B cell (primary cell): ENCODE data around the gene XCL2. TPM values are rescaled to one million over a fixed set of nuclear protein-coding genes. Genes with fewer than 3 reads are reported as not detected.

Experiments used
- ATAC-seq: fragments of 200-7000 bp; cut with Tn5 transposase; one replicate; pipeline ENCODE4 v1.10.0; 2021; ENCODE audit warnings: low read depth, mild to moderate bottlenecking, moderate number of reproducible peaks, moderate library complexity
- CTCF ChIA-PET: fragments of 350-600 bp; sonication (Branson Sonifier 250); formaldehyde crosslinking; loops from one replicate; lab custom pipeline; 2021; ENCODE audit warnings: antibody characterized with exemption, inconsistent platforms; lab: Charles Lee
- POLR2A ChIA-PET: fragments of 350-600 bp; sonication (Branson Sonifier 250); formaldehyde crosslinking; loops from one replicate; lab custom pipeline; 2021; ENCODE audit warnings: antibody characterized with exemption; lab: Charles Lee
- DNase-seq: peaks from one replicate; pipeline ENCODE4 v3.0.0; 2013
- H2AFZ ChIP-seq: 2 replicates; pipeline ENCODE4 v1.6.1; 2012; ENCODE audit warnings: mild to moderate bottlenecking, low read depth, low read length; ENCODE audit not compliant: insufficient read depth, poor library complexity, severe bottlenecking
- H3K27ac ChIP-seq, 2 donors: 1 replicate in 1 of 2; 2 replicates in 1 of 2; pipeline ENCODE4 v1.5.1; 2012 to 2013; ENCODE audit warnings: low read length in 2 of 2, mild to moderate bottlenecking in 2 of 2, moderate library complexity in 1 of 2
- H3K27me3 ChIP-seq, 4 experiments: fragments of 200-600 bp in 1 of 4; sonication (generic) in 1 of 4; replicated peaks in 1 of 4; 1 replicate in 2 of 4; 2 replicates in 2 of 4; pipeline versions ENCODE4 v1.6.1 to v1.7.0; 2013 to 2016; ENCODE audit warnings: low read length in 3 of 4, mild to moderate bottlenecking in 2 of 4, mixed read lengths in 1 of 4, moderate library complexity in 1 of 4; ENCODE audit not compliant: insufficient read depth in 4 of 4, control insufficient read depth in 3 of 4; ENCODE audit errors: control extremely low read depth in 1 of 4
- H3K36me3 ChIP-seq, 2 experiments: replicated peaks in 1 of 2; 1 replicate in 1 of 2; 2 replicates in 1 of 2; pipeline versions ENCODE4 v1.6.1 to v1.7.1; 2013; ENCODE audit warnings: low read length in 1 of 2; ENCODE audit not compliant: insufficient read depth in 2 of 2, control insufficient read depth in 1 of 2; ENCODE audit errors: control extremely low read depth in 1 of 2, extremely low read depth in 1 of 2
- H3K4me1 ChIP-seq, 2 donors: fragments of 200-600 bp in 1 of 2; sonication (generic) in 1 of 2; 1 replicate in 1 of 2; 2 replicates in 1 of 2; pipeline versions ENCODE4 v1.5.1 to v1.6.1; 2013 to 2017; ENCODE audit warnings: low read length in 2 of 2; ENCODE audit not compliant: control insufficient read depth in 2 of 2, insufficient read depth in 2 of 2
- H3K4me2 ChIP-seq: replicated peaks from 2 replicates; pipeline ENCODE3; 2012; ENCODE audit warnings: mild to moderate bottlenecking, low read depth, low read length; ENCODE audit not compliant: poor library complexity, severe bottlenecking
- H3K4me3 ChIP-seq, 5 experiments: fragments of 200-600 bp in 1 of 5; sonication (generic) in 1 of 5; 1 replicate in 3 of 5; 2 replicates in 2 of 5; pipeline versions ENCODE4 v1.5.1 to v1.7.0; 2011 to 2016; ENCODE audit warnings: low read length in 4 of 5, mild to moderate bottlenecking in 4 of 5, low read depth in 2 of 5, control low read depth in 1 of 5, moderate library complexity in 1 of 5; ENCODE audit not compliant: insufficient read depth in 1 of 5; ENCODE audit errors: control extremely low read depth in 1 of 5, extremely low read depth in 1 of 5
- H3K79me2 ChIP-seq: fragments of 200-600 bp; sonication (generic); one replicate; pipeline ENCODE4 v1.6.0; 2016; ENCODE audit warnings: low read length; ENCODE audit not compliant: control insufficient read depth, insufficient read depth
- H3K9ac ChIP-seq: fragments of 200-600 bp; sonication (generic); 2 replicates; pipeline ENCODE4 v1.6.1; 2017; ENCODE audit warnings: mild to moderate bottlenecking, low read length, moderate library complexity
- H3K9me3 ChIP-seq, 3 donors: one replicate each; pipeline versions ENCODE4 v1.6.1 to v1.7.1; 2013; ENCODE audit warnings: low read length in 2 of 3; ENCODE audit not compliant: control insufficient read depth in 2 of 3, insufficient read depth in 1 of 3; ENCODE audit errors: control extremely low read depth in 1 of 3
- H4K20me1 ChIP-seq: 2 replicates; pipeline ENCODE4 v1.6.0; 2012; ENCODE audit warnings: mild to moderate bottlenecking, low read length; ENCODE audit not compliant: insufficient read depth, control insufficient read depth, poor library complexity, severe bottlenecking
- H3K27ac Mint-ChIP-seq: one replicate; pipeline ENCODE4 v1.8.0; 2021; ENCODE audit warnings: mixed read lengths
- H3K27me3 Mint-ChIP-seq: one replicate; pipeline ENCODE4 v1.8.0; 2021; ENCODE audit warnings: mixed read lengths
- H3K4me1 Mint-ChIP-seq: one replicate; pipeline ENCODE4 v1.8.0; 2021; ENCODE audit warnings: mixed read lengths
- H3K4me3 Mint-ChIP-seq: one replicate; pipeline ENCODE4 v1.8.0; 2021; ENCODE audit warnings: mixed read lengths
- H3K9me3 Mint-ChIP-seq: one replicate; pipeline ENCODE4 v1.8.0; 2022; ENCODE audit warnings: mixed read lengths; ENCODE audit not compliant: insufficient read depth
- CTCF ChIP-seq: fragments of 200-600 bp; IDR thresholded peaks from one replicate; pipeline ENCODE4 v1.8.0; 2022; ENCODE audit warnings: antibody characterized with exemption, mild to moderate bottlenecking
- EZH2 ChIP-seq: IDR thresholded peaks from 2 replicates; pipeline ENCODE4 v1.6.1; 2012; ENCODE audit warnings: borderline replicate concordance, low read depth, mild to moderate bottlenecking, moderate library complexity, low read length; ENCODE audit not compliant: insufficient read depth, poor library complexity, severe bottlenecking
- WGBS: methylation state at CpG from one replicate; pipeline ENCODE4 v1.1.5; 2013; ENCODE audit warnings: missing lambda C conversion rate; ENCODE audit not compliant: insufficient coverage; 5-methylcytosine and 5-hydroxymethylcytosine counted together
- intact Hi-C: fragments of 100-400 bp; cut with micrococcal nuclease; formaldehyde crosslinking; loops from one replicate; pipeline ENCODE4 v1.10.0; 2022
- polyA plus RNA-seq: library from polyadenylated mRNA; depleted of rRNA; stranded (reverse); fragments of >200 nt; gene quantifications from 2 replicates; pipeline ENCODE4 v1.2.3, GENCODE V29; 2012
- total RNA-seq, 2 donors: library from RNA; stranded (reverse); fragments of 120-200 nt in 1 of 2; gene quantifications; 1 replicate in 1 of 2; 2 replicates in 1 of 2; pipeline versions ENCODE4 v1.2.3 to v1.2.4, GENCODE V29; 2013 to 2022

XCL2 gene
- total and polyA plus RNA-seq, 2 donors (not counting 1 experiment from before 2014, with no cell fraction given), result 1.5 TPM; not detected in 1

- POLR2A ChIA-PET, result no interaction called here
- no peak overlapping the region for H3K27ac ChIP-seq
These were observed 10.1 kb upstream of the XCL2 start for GRCh38 chr1:168553680-168554553.

More at GRCh38 chr1:168553680-168554553, 10.1 kb upstream of the XCL2 start:
- Histone ChIP-seq H2AFZ (no peak overlapping the region), H3K79me2 (no peaks in the 10 kb centered on the region), H3K4me2 (no peak overlapping the region), H3K27me3 (no peaks in the 10 kb centered on the region), H3K36me3 (no peaks in the 10 kb centered on the region), H3K9ac (no peak overlapping the region), H4K20me1 (no peaks in the 10 kb centered on the region), H3K9me3 (no peaks in the 10 kb centered on the region), H3K4me1 (no peaks in the 10 kb centered on the region), H3K4me3 (no peak overlapping the region)
- H3K27ac Mint-ChIP-seq, result no peak overlapping the region
- 96% methylated on average over 2 of the region's 5 CpGs for WGBS
- CTCF ChIA-PET, result no interaction called here
- no peaks in the 10 kb centered on the region for H3K4me1 Mint-ChIP-seq
- H3K9me3 Mint-ChIP-seq, result no peaks in the 10 kb centered on the region
- intact Hi-C loops, result no loop called here
- H3K4me3 Mint-ChIP-seq, result no peak overlapping the region
- peaks cover 18% of the 10 kb centered on the region for H3K27me3 Mint-ChIP-seq
- DNase-seq (no peak), ATAC-seq (no peak)
- TF ChIP-seq EZH2 (no peak), CTCF (no peak)
